Osteocyte (in vitro differentiated cells): ENCODE results near the gene SETDB2. TPM values are rescaled to one million over a fixed set of nuclear protein-coding genes. Genes with fewer than 3 reads are reported as not detected.

ENCODE experiments used
- DNase-seq: peaks from one replicate; pipeline ENCODE4 v3.0.0; 2021; ENCODE audit warnings: mixed read lengths; ENCODE audit not compliant: unreplicated experiment; ENCODE audit errors: extremely low spot score
- H3K27ac Mint-ChIP-seq: one replicate; pipeline ENCODE4 v1.8.0; 2021; ENCODE audit warnings: mild to moderate bottlenecking, mixed read lengths; ENCODE audit not compliant: unreplicated experiment
- H3K27me3 Mint-ChIP-seq: one replicate; pipeline ENCODE4 v1.8.0; 2021; ENCODE audit warnings: mixed read lengths; ENCODE audit not compliant: unreplicated experiment
- H3K36me3 Mint-ChIP-seq: one replicate; pipeline ENCODE4 v1.8.0; 2021; ENCODE audit warnings: mixed read lengths; ENCODE audit not compliant: unreplicated experiment
- H3K4me1 Mint-ChIP-seq: one replicate; pipeline ENCODE4 v1.8.0; 2021; ENCODE audit warnings: mixed read lengths; ENCODE audit not compliant: unreplicated experiment
- H3K4me3 Mint-ChIP-seq: one replicate; pipeline ENCODE4 v1.8.0; 2021; ENCODE audit warnings: mild to moderate bottlenecking, moderate library complexity, mixed read lengths; ENCODE audit not compliant: unreplicated experiment
- H3K9me3 Mint-ChIP-seq: one replicate; pipeline ENCODE4 v1.8.0; 2021; ENCODE audit warnings: mixed read lengths; ENCODE audit not compliant: unreplicated experiment
- total RNA-seq: library from RNA; stranded (reverse); gene quantifications from 2 replicates; pipeline ENCODE4 v1.2.1, GENCODE V29; 2021
- TF ChIP-seq, protein P1 (sequence below): fragments of 200-600 bp; sonication (generic); IDR thresholded peaks from 2 replicates; pipeline ENCODE4 v1.5.0; 2021; ENCODE audit warnings: antibody characterized with exemption, mild to moderate bottlenecking, moderate library complexity

The SETDB2 gene
- total RNA-seq, 1 donor from 2014 or later, result 9.4 TPM

DNA sequence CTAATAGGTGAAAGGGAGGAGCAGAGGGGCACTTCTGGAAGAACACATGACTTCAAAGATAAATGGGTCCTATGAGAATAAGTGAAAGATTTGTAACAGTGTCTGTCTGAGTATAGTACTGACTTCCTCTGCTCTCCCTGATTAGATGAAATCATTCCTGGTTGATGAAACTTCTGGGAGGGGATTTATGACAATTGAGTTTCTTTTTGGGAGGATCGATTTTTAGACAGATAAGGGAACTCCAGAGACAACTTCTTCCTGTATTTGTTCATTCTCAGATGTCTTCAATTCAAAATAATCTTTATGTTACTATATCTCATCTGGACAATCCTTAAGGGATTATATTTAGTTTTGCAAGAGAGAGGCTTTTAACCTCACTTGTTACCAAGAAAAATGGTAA, 20.0 kb downstream of the SETDB2 start:
- no peak for DNase-seq
- Mint-ChIP-seq H3K27ac (no peak overlapping the region), H3K4me1 (no peaks in the 10 kb centered on the region), H3K4me3 (no peak overlapping the region), H3K36me3 (peaks cover 51% of the 10 kb centered on the region), H3K9me3 (no peaks in the 10 kb centered on the region), H3K27me3 (no peaks in the 10 kb centered on the region)
- TF ChIP-seq, protein P1, sequence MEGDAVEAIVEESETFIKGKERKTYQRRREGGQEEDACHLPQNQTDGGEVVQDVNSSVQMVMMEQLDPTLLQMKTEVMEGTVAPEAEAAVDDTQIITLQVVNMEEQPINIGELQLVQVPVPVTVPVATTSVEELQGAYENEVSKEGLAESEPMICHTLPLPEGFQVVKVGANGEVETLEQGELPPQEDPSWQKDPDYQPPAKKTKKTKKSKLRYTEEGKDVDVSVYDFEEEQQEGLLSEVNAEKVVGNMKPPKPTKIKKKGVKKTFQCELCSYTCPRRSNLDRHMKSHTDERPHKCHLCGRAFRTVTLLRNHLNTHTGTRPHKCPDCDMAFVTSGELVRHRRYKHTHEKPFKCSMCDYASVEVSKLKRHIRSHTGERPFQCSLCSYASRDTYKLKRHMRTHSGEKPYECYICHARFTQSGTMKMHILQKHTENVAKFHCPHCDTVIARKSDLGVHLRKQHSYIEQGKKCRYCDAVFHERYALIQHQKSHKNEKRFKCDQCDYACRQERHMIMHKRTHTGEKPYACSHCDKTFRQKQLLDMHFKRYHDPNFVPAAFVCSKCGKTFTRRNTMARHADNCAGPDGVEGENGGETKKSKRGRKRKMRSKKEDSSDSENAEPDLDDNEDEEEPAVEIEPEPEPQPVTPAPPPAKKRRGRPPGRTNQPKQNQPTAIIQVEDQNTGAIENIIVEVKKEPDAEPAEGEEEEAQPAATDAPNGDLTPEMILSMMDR, result no peak

DNA sequence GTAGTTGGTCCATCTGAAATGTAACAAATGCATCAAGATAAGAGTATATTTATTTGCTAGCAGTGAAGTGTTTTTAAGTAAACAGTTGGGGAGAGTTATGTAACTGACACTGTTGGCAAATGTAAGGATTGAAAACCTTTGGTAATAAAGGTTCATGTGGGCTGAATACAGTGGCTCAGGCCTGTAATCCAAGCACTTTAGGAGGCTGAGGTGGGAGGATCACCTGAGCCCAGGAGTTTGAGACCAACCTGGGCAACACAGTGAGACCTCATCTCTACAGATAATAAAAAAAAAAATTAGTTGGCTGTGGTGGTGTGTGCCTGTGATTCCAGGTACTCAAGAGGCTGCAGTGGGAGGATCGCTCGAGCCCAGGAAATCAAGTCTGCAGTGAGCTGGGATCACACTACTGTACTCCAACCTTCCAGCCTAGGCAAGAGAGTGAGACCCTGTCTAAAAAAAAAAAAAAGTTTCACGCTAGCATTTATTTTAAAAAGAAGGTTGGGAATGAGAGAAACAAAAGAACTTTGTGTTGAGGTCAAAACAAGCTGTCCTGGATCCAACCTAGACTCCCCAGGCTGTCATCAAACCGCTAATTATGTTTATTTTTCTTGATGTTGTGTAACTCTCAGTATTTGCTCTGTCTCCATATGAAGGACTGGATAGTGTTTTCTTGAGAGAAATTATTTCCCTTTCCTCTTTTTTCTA, 20.7 kb downstream of the SETDB2 start:
- Mint-ChIP-seq H3K4me3 (no peak overlapping the region), H3K27me3 (no peaks in the 10 kb centered on the region), H3K27ac (no peak overlapping the region), H3K4me1 (no peaks in the 10 kb centered on the region), H3K36me3 (peaks cover 56% of the 10 kb centered on the region), H3K9me3 (no peaks in the 10 kb centered on the region)
- no peak for DNase-seq
- TF ChIP-seq, protein P1, result no peak

DNA sequence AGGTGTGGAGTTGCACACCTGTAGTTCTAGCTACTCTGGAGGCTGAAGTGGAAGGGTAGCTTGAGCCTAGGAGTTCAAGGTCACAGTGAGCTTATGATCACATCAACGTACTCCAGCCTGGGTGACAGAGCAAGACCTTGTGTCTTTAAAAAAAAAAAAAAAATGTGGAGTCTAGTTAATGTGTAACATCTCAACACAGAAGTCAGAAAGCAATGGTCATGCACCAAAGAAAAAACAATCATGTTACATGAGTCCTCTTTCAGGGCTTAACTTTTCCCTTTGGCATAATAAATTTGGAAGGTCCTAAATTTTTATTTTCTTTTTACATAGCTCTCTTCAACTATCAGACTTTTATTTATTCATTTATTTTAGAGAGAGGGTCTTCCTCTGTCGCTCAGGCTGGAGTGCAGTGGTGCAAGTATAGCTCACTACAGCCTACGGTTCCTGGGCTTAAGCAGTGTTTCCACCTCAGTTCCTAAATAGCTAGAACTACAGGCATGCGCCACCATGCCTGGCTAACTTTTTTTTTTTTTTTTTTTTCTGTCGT, 22.3 kb downstream of the SETDB2 start:
- no peaks in the 10 kb centered on the region for H3K9me3 Mint-ChIP-seq
- H3K36me3 Mint-ChIP-seq, result peaks cover 54% of the 10 kb centered on the region
- TF ChIP-seq, protein P1, result no peak
- no peak for DNase-seq
- no peaks in the 10 kb centered on the region for H3K4me1 Mint-ChIP-seq
- H3K27me3 Mint-ChIP-seq, result no peaks in the 10 kb centered on the region
- no peak overlapping the region for H3K4me3 Mint-ChIP-seq
- H3K27ac Mint-ChIP-seq, result no peak overlapping the region

DNA sequence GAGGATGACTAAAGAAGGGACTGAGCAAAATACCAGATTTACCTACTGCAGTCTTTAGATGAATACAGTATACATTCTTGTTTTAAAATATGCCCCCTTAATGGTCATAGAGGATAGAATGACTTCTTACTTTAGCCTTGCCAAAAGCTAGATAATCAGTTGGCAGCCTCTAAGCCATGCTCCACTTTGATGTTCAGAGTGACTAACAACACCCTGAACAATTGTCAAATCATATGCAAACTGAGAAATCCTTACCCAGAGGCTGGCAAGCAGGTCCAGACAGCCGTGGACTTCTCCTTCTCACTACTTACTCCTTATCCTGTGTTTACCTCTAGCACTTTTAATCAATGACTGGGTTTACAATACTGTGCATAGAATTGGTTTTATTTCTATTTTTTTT, 28.1 kb downstream of the SETDB2 start:
- no peaks in the 10 kb centered on the region for H3K9me3 Mint-ChIP-seq
- TF ChIP-seq, protein P1, result no peak
- no peak overlapping the region for H3K4me3 Mint-ChIP-seq
- peaks cover 35% of the 10 kb centered on the region for H3K36me3 Mint-ChIP-seq
- H3K27me3 Mint-ChIP-seq, result no peaks in the 10 kb centered on the region
- H3K27ac Mint-ChIP-seq, result no peak overlapping the region
- DNase-seq, result no peak
- no peaks in the 10 kb centered on the region for H3K4me1 Mint-ChIP-seq

DNA sequence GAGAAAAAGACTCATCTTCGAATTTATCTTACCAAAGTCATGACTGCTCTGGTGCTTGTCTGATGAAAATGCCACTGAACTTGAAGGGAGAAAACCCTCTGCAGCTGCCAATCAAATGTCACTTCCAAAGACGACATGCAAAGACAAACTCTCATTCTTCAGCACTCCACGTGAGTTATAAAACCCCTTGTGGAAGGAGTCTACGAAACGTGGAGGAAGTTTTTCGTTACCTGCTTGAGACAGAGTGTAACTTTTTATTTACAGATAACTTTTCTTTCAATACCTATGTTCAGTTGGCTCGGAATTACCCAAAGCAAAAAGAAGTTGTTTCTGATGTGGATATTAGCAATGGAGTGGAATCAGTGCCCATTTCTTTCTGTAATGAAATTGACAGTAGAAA, 32.5 kb downstream of the SETDB2 start:
- no peak for DNase-seq
- Mint-ChIP-seq H3K27ac (no peak overlapping the region), H3K4me1 (no peaks in the 10 kb centered on the region), H3K4me3 (no peak overlapping the region), H3K36me3 (peaks cover 28% of the 10 kb centered on the region), H3K9me3 (no peaks in the 10 kb centered on the region), H3K27me3 (no peaks in the 10 kb centered on the region)
- TF ChIP-seq, protein P1, result no peak
